Activated naive CD4-positive, alpha-beta T cell treated with anti-CD3 and anti-CD28 coated beads, Interleukin-2, amount 10 ng/mL, durations not matched to agents 7 days and 5 days (primary cell): ENCODE data around the gene LGALS4.
"Not testable (repeated sequence)": the region's sequence is repeated elsewhere in the genome, so short reads cannot be mapped to it uniquely, and the experiment has no call there.

Experiments used
- CTCF ChIA-PET: fragments of 350-600 bp; sonication (Branson Sonifier 250); formaldehyde crosslinking; loops from one replicate; lab custom pipeline; 2021; ENCODE audit warnings: antibody characterized with exemption; lab: Charles Lee
- DNase-seq: peaks from one replicate; pipeline ENCODE4 v3.0.0-alpha.2; 2020
- H3K27ac Mint-ChIP-seq: one replicate; pipeline ENCODE4 v1.8.0; 2021; ENCODE audit warnings: mild to moderate bottlenecking, moderate library complexity, mixed read lengths
- H3K27me3 Mint-ChIP-seq: one replicate; pipeline ENCODE4 v1.8.0; 2021; ENCODE audit warnings: mild to moderate bottlenecking, mixed read lengths
- H3K36me3 Mint-ChIP-seq: one replicate; pipeline ENCODE4 v1.8.0; 2021; ENCODE audit warnings: mixed read lengths
- H3K4me1 Mint-ChIP-seq: one replicate; pipeline ENCODE4 v1.8.0; 2021; ENCODE audit warnings: mixed read lengths
- H3K4me3 Mint-ChIP-seq: one replicate; pipeline ENCODE4 v1.8.0; 2021; ENCODE audit warnings: mild to moderate bottlenecking, moderate library complexity, mixed read lengths
- H3K9me3 Mint-ChIP-seq: one replicate; pipeline ENCODE4 v1.8.0; 2021; ENCODE audit warnings: mixed read lengths

LGALS4 gene

GRCh38 chr19:38786572-38787265 lies 26.0 kb downstream of the LGALS4 start:
- no peaks in the 10 kb centered on the region for H3K36me3 Mint-ChIP-seq
- no peak overlapping the region for H3K27ac Mint-ChIP-seq
- H3K4me3 Mint-ChIP-seq: no peak overlapping the region
- CTCF ChIA-PET: no interaction called here
- no peaks in the 10 kb centered on the region for H3K4me1 Mint-ChIP-seq
- no peak for DNase-seq
- peaks cover 23% of the 10 kb centered on the region for H3K27me3 Mint-ChIP-seq
- no peaks in the 10 kb centered on the region for H3K9me3 Mint-ChIP-seq

GRCh38 chr19:38786061-38786460 lies 26.7 kb downstream of the LGALS4 start:
- H3K36me3 Mint-ChIP-seq, CTCF ChIA-PET, DNase-seq, H3K27ac Mint-ChIP-seq, H3K9me3 Mint-ChIP-seq, H3K4me3 Mint-ChIP-seq, H3K4me1 Mint-ChIP-seq: not testable (repeated sequence)
- peaks cover 30% of the 10 kb centered on the region for H3K27me3 Mint-ChIP-seq

- no peak for DNase-seq
- Mint-ChIP-seq H3K27me3 (peaks cover 38% of the 10 kb centered on the region), H3K4me3 (no peak overlapping the region), H3K27ac (no peak overlapping the region), H3K4me1 (no peaks in the 10 kb centered on the region), H3K9me3 (no peaks in the 10 kb centered on the region), H3K36me3 (no peaks in the 10 kb centered on the region)
- CTCF ChIA-PET: no interaction called here
Measured at GRCh38 chr19:38785187-38785699, 27.5 kb downstream of the LGALS4 start.

GRCh38 chr19:38784224-38784623 lies 28.5 kb downstream of the LGALS4 start:
- Mint-ChIP-seq H3K4me1 (no peaks in the 10 kb centered on the region), H3K4me3 (no peak overlapping the region), H3K36me3 (no peaks in the 10 kb centered on the region), H3K9me3 (no peaks in the 10 kb centered on the region), H3K27ac (no peak overlapping the region), H3K27me3 (peaks cover 46% of the 10 kb centered on the region)
- CTCF ChIA-PET: interaction anchor here (0.9 kb wide), 1 partner anchor 15 kb away, joined by 3 read pairs; no protein-coding TSS in a partner anchor
- DNase-seq: no peak

GRCh38 chr19:38782212-38782611 lies 30.5 kb downstream of the LGALS4 start:
- H3K27ac Mint-ChIP-seq, H3K36me3 Mint-ChIP-seq, CTCF ChIA-PET, H3K4me1 Mint-ChIP-seq, H3K4me3 Mint-ChIP-seq, H3K9me3 Mint-ChIP-seq, DNase-seq: not testable (repeated sequence)
- peaks cover 54% of the 10 kb centered on the region for H3K27me3 Mint-ChIP-seq

GRCh38 chr19:38781058-38781457 lies 31.7 kb downstream of the LGALS4 start:
- Mint-ChIP-seq H3K4me1 (no peaks in the 10 kb centered on the region), H3K4me3 (no peak overlapping the region), H3K27ac (no peak overlapping the region), H3K36me3 (no peaks in the 10 kb centered on the region), H3K9me3 (no peaks in the 10 kb centered on the region), H3K27me3 (peaks cover 54% of the 10 kb centered on the region)
- DNase-seq: no peak
- CTCF ChIA-PET: no interaction called here

GRCh38 chr19:38780443-38780842 lies 32.3 kb downstream of the LGALS4 start:
- CTCF ChIA-PET: no interaction called here
- no peak for DNase-seq
- no peak overlapping the region for H3K27ac Mint-ChIP-seq
- H3K4me3 Mint-ChIP-seq: no peak overlapping the region
- H3K36me3 Mint-ChIP-seq: no peaks in the 10 kb centered on the region
- H3K9me3 Mint-ChIP-seq: no peaks in the 10 kb centered on the region
- peaks cover under 1% of the 10 kb centered on the region for H3K4me1 Mint-ChIP-seq
- H3K27me3 Mint-ChIP-seq: peaks cover 54% of the 10 kb centered on the region

GRCh38 chr19:38778733-38779132 lies 34.0 kb downstream of the LGALS4 start:
- no peak overlapping the region for H3K27ac Mint-ChIP-seq
- H3K9me3 Mint-ChIP-seq: no peaks in the 10 kb centered on the region
- peaks cover 59% of the 10 kb centered on the region for H3K27me3 Mint-ChIP-seq
- no peak for DNase-seq
- CTCF ChIA-PET: no interaction called here
- H3K36me3 Mint-ChIP-seq: no peaks in the 10 kb centered on the region
- H3K4me3 Mint-ChIP-seq: no peak overlapping the region
- H3K4me1 Mint-ChIP-seq: peaks cover 2% of the 10 kb centered on the region

- Mint-ChIP-seq H3K4me1 (peaks cover 6% of the 10 kb centered on the region), H3K9me3 (no peaks in the 10 kb centered on the region), H3K27ac (no peak overlapping the region), H3K36me3 (no peaks in the 10 kb centered on the region), H3K4me3 (no peak overlapping the region), H3K27me3 (peaks cover 27% of the 10 kb centered on the region)
- no peak for DNase-seq
- CTCF ChIA-PET: no interaction called here
Measured at GRCh38 chr19:38774181-38774950, 38.4 kb downstream of the LGALS4 start.

GRCh38 chr19:38773469-38774177 lies 39.1 kb downstream of the LGALS4 start, which contains the start of gene LGALS7:
Gene LGALS7 (minus strand): TSS chr19:38773517. CDS start chr19:38773492, 25 bp downstream.
- Mint-ChIP-seq H3K36me3 (no peaks in the 10 kb centered on the region), H3K4me3 (no peak within 1 kb of the TSS), H3K4me1 (peaks cover 12% of the 10 kb centered on the region), H3K27me3 (peaks cover 20% of the 10 kb centered on the region), H3K27ac (no peak within 1 kb of the TSS), H3K9me3 (no peaks in the 10 kb centered on the region)
- CTCF ChIA-PET: no interaction called here
- DNase-seq: no peak

- Mint-ChIP-seq H3K4me1 (peaks cover 12% of the 10 kb centered on the region), H3K27me3 (peaks cover 14% of the 10 kb centered on the region)
- H3K27ac Mint-ChIP-seq, DNase-seq, CTCF ChIA-PET, H3K9me3 Mint-ChIP-seq, H3K4me3 Mint-ChIP-seq, H3K36me3 Mint-ChIP-seq: not testable (repeated sequence)
Measured at GRCh38 chr19:38771569-38771968, 41.2 kb downstream of the LGALS4 start.

- DNase-seq, CTCF ChIA-PET, H3K9me3 Mint-ChIP-seq, H3K27ac Mint-ChIP-seq, H3K36me3 Mint-ChIP-seq, H3K4me3 Mint-ChIP-seq: not testable (repeated sequence)
- Mint-ChIP-seq H3K27me3 (peaks cover 14% of the 10 kb centered on the region), H3K4me1 (peaks cover 12% of the 10 kb centered on the region)
Measured at GRCh38 chr19:38770949-38771275, 41.8 kb downstream of the LGALS4 start.

GRCh38 chr19:38770228-38770948 lies 42.4 kb downstream of the LGALS4 start:
- Mint-ChIP-seq H3K27me3 (peaks cover 14% of the 10 kb centered on the region), H3K4me1 (peaks cover 11% of the 10 kb centered on the region)
- not testable (repeated sequence) for H3K4me3 Mint-ChIP-seq, H3K36me3 Mint-ChIP-seq, H3K9me3 Mint-ChIP-seq, H3K27ac Mint-ChIP-seq, DNase-seq
- CTCF ChIA-PET: interaction anchor here (1.0 to 1.5 kb wide), 7 partner anchors 18 to 161 kb away, joined by 3 to 5 read pairs (median 4); partner anchors contain the start of genes LGALS7B, MRPS12 and NFKBIB
